ENCODE measurements around the gene DAPK1.

GRCh38 chr9:87562530-87563170, 65.0 kb downstream of the DAPK1 start:
- TF ChIP-seq CTCF (IDR thresholded peaks at IDR 0.05; ENCODE audit: borderline replicate concordance, extremely low read depth, low read length, poor library complexity, severe bottlenecking) (no peak), EZH2 (IDR thresholded peaks at IDR 0.05; ENCODE audit: borderline replicate concordance, low read depth, low read length, severe bottlenecking) (no peak)

Measured in DND-41 (cell line).